Peyer's patch (tissue), 4 donors: ENCODE data around the gene SLC25A28. TPM values are rescaled to one million over a fixed set of nuclear protein-coding genes. Genes with fewer than 3 reads are reported as not detected.

Experiments
- DNase-seq, 3 donors: peaks; one replicate each; pipeline ENCODE4 v3.0.0-alpha.2; 2017 to 2019
- H3K27ac ChIP-seq, 4 donors: fragments of 200-600 bp; sonication (generic); one replicate each; pipeline ENCODE4 v1.5.1; 2016 to 2019
- H3K27me3 ChIP-seq, 2 donors: fragments of 200-600 bp; sonication (generic); one replicate each; pipeline ENCODE4 v1.5.1; 2019
- H3K36me3 ChIP-seq, 3 donors: fragments of 200-600 bp; sonication (generic); one replicate each; pipeline ENCODE4 v1.5.1; 2016 to 2019
- H3K4me1 ChIP-seq, 4 donors: fragments of 200-600 bp; sonication (generic); one replicate each; pipeline ENCODE4 v1.5.1; 2016 to 2019
- H3K4me3 ChIP-seq, 4 donors: fragments of 200-600 bp; sonication (generic); 1 replicate in 3 of 4; 2 replicates in 1 of 4; pipeline ENCODE4 v1.5.1; 2016 to 2019; ENCODE audit warnings: mild to moderate bottlenecking in 1 of 4
- H3K9me3 ChIP-seq, 4 donors: fragments of 200-600 bp; sonication (generic); one replicate each; pipeline ENCODE4 v1.5.1; 2016 to 2019; ENCODE audit warnings: mild to moderate bottlenecking in 1 of 4
- CTCF ChIP-seq, 6 experiments: fragments of 450-650 bp in 4 of 6; fragments of 200-600 bp in 2 of 6; sonication (generic) in 1 of 6; IDR thresholded peaks; one replicate each; pipeline ENCODE4 v1.5.1; 2017 to 2019; ENCODE audit warnings: antibody characterized with exemption in 6 of 6, mild to moderate bottlenecking in 3 of 6, moderate library complexity in 1 of 6
- POLR2A ChIP-seq, 2 donors: fragments of 450-650 bp; IDR thresholded peaks; one replicate each; pipeline ENCODE4 v1.5.1; 2017; ENCODE audit warnings: antibody characterized with exemption in 2 of 2, mild to moderate bottlenecking in 2 of 2, moderate library complexity in 2 of 2
- total RNA-seq, 4 donors: library from RNA; depleted of rRNA; stranded (reverse); fragments of >200 nt; gene quantifications; one replicate each; pipeline ENCODE4 v1.1.0, GENCODE V29; 2016

SLC25A28 gene
- total RNA-seq, 4 donors from 2014 or later, result 16.1 to 63.5 (median 27.5) TPM

GRCh38 chr10:99579971-99580370, 40.3 kb downstream of the SLC25A28 start:
- no peaks in the 10 kb centered on the region for H3K4me1 ChIP-seq
- H3K36me3 ChIP-seq, result no peaks in the 10 kb centered on the region
- no peaks in the 10 kb centered on the region for H3K9me3 ChIP-seq
- no peak for DNase-seq
- H3K27ac ChIP-seq, result no peak overlapping the region
- TF ChIP-seq POLR2A (IDR thresholded peaks at IDR 0.05) (no peak), CTCF (IDR thresholded peaks at IDR 0.05) (no peak)
- no peak overlapping the region for H3K4me3 ChIP-seq
- H3K27me3 ChIP-seq, result no peaks in the 10 kb centered on the region

GRCh38 chr10:99573790-99574189, 46.4 kb downstream of the SLC25A28 start:
- DNase-seq, result no peak
- no peaks in the 10 kb centered on the region for H3K9me3 ChIP-seq
- H3K4me3 ChIP-seq, result no peak overlapping the region
- H3K27ac ChIP-seq, result no peak overlapping the region
- no peaks in the 10 kb centered on the region for H3K36me3 ChIP-seq
- no peaks in the 10 kb centered on the region for H3K4me1 ChIP-seq
- TF ChIP-seq CTCF (IDR thresholded peaks at IDR 0.05), result no peak
- no peak for TF ChIP-seq POLR2A (IDR thresholded peaks at IDR 0.05)
- H3K27me3 ChIP-seq, result no peaks in the 10 kb centered on the region

GRCh38 chr10:99571816-99572215, 48.4 kb downstream of the SLC25A28 start:
- no peaks in the 10 kb centered on the region for H3K9me3 ChIP-seq

GRCh38 chr10:99569961-99570360, 50.3 kb downstream of the SLC25A28 start:
- H3K36me3 ChIP-seq, result no peaks in the 10 kb centered on the region
- no peak for DNase-seq
- no peaks in the 10 kb centered on the region for H3K4me1 ChIP-seq
- H3K4me3 ChIP-seq, result no peak overlapping the region
- H3K27ac ChIP-seq, result no peak overlapping the region
- no peak for TF ChIP-seq POLR2A (IDR thresholded peaks at IDR 0.05)
- no peak for TF ChIP-seq CTCF (IDR thresholded peaks at IDR 0.05)
- H3K9me3 ChIP-seq, result no peaks in the 10 kb centered on the region
- H3K27me3 ChIP-seq, result no peaks in the 10 kb centered on the region

More at GRCh38 chr10:99571816-99572215, 48.4 kb downstream of the SLC25A28 start:
- no peaks in the 10 kb centered on the region for H3K27me3 ChIP-seq
- H3K4me3 ChIP-seq, result no peak overlapping the region
- no peak for DNase-seq
- H3K4me1 ChIP-seq, result no peaks in the 10 kb centered on the region
- no peaks in the 10 kb centered on the region for H3K36me3 ChIP-seq
- no peak overlapping the region for H3K27ac ChIP-seq
- no peak for TF ChIP-seq CTCF (IDR thresholded peaks at IDR 0.05)

GRCh38 chr10:99569253-99569939, 50.8 kb downstream of the SLC25A28 start:
- no peak for DNase-seq
- Histone ChIP-seq H3K27me3 (no peaks in the 10 kb centered on the region), H3K4me1 (no peaks in the 10 kb centered on the region), H3K36me3 (no peaks in the 10 kb centered on the region), H3K4me3 (no peak overlapping the region), H3K9me3 (no peaks in the 10 kb centered on the region), H3K27ac (no peak overlapping the region)
- TF ChIP-seq CTCF (IDR thresholded peaks at IDR 0.05), result no peak
- TF ChIP-seq POLR2A (IDR thresholded peaks at IDR 0.05), result no peak

GRCh38 chr10:99565166-99565565, 55.1 kb downstream of the SLC25A28 start:
- TF ChIP-seq CTCF (IDR thresholded peaks at IDR 0.05) (no peak), POLR2A (IDR thresholded peaks at IDR 0.05) (no peak)
- no peak overlapping the region for H3K27ac ChIP-seq
- no peak overlapping the region for H3K4me3 ChIP-seq
- no peak for DNase-seq
- H3K36me3 ChIP-seq, result no peaks in the 10 kb centered on the region
- no peaks in the 10 kb centered on the region for H3K9me3 ChIP-seq
- H3K27me3 ChIP-seq, result no peaks in the 10 kb centered on the region
- no peaks in the 10 kb centered on the region for H3K4me1 ChIP-seq
